ENCODE data around the gene OR1J4.

DNA sequence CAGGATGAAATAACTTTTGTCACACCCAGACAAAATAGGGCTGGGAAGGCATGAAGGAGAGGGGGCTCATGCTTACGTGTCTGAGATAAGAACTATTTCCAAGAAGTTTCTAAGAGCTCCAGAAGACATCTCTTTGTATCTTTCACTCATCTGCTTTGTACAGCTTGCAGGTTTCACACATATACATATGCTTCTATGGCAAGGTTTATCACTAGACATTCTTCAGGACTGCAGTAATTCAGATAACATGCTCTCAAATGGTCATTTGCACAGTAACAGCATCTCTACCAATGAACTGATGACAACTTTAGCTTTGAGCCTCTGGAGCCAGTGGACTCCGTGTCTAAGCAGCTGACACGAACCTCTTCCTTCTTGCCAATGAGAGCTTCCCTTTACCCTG, 44.4 kb upstream of the OR1J4 start:
- TF ChIP-seq CTCF (optimal IDR thresholded peaks at IDR 0.05 in 1 of 3, IDR thresholded peaks at IDR 0.05 in 1 of 3, conservative IDR thresholded peaks at IDR 0.05 in 1 of 3; ENCODE audit: extremely low read depth in 1 of 3, insufficient read depth in 2 of 3, low read length in 3 of 3), result no peak
- no peak for TF ChIP-seq EZH2 (IDR thresholded peaks at IDR 0.05; ENCODE audit: low read length)

Measured in keratinocyte (primary cell).